Activated CD8-positive, alpha-beta memory T cell treated with anti-CD3 and anti-CD28 coated beads, Interleukin-2, amount 10 ng/mL, durations not matched to agents 7 days and 5 days (primary cell): ENCODE measurements around the gene PTGDS. TPM values are rescaled to one million over a fixed set of nuclear protein-coding genes. Genes with fewer than 3 reads are reported as not detected.
A peak's percentile ranks its signal among the peaks of the same experiment; 100 is the strongest.

Source experiments
- ATAC-seq: fragments of 150-1000 bp; cut with Tn5 transposase; one replicate; pipeline ENCODE4 v1.10.0; 2021; ENCODE audit warnings: moderate library complexity
- CTCF ChIA-PET: fragments of 350-600 bp; sonication (Branson Sonifier 250); formaldehyde crosslinking; loops from one replicate; lab custom pipeline; 2021; ENCODE audit warnings: antibody characterized with exemption; lab: Charles Lee
- DNase-seq: peaks from one replicate; pipeline ENCODE4 v3.0.0-alpha.2; 2020
- H3K27ac Mint-ChIP-seq: one replicate; pipeline ENCODE4 v1.8.0; 2021; ENCODE audit warnings: mild to moderate bottlenecking, mixed read lengths
- H3K27me3 Mint-ChIP-seq: one replicate; pipeline ENCODE4 v1.8.0; 2021; ENCODE audit warnings: mixed read lengths
- H3K36me3 Mint-ChIP-seq: one replicate; pipeline ENCODE4 v1.8.0; 2021; ENCODE audit warnings: mild to moderate bottlenecking, mixed read lengths
- H3K4me1 Mint-ChIP-seq: one replicate; pipeline ENCODE4 v1.8.0; 2021; ENCODE audit warnings: mixed read lengths
- H3K4me3 Mint-ChIP-seq: one replicate; pipeline ENCODE4 v1.8.0; 2021; ENCODE audit warnings: mild to moderate bottlenecking, moderate library complexity, mixed read lengths
- H3K9me3 Mint-ChIP-seq: one replicate; pipeline ENCODE4 v1.8.0; 2022; ENCODE audit warnings: low read depth, mixed read lengths
- total RNA-seq, 2 experiments: library from RNA; stranded (reverse); gene quantifications; one replicate each; pipeline ENCODE4 v1.2.3, GENCODE V29; 2021

PTGDS gene
- total RNA-seq, 2 experiments from 2014 or later = 1.2 to 3.2 TPM

DNA sequence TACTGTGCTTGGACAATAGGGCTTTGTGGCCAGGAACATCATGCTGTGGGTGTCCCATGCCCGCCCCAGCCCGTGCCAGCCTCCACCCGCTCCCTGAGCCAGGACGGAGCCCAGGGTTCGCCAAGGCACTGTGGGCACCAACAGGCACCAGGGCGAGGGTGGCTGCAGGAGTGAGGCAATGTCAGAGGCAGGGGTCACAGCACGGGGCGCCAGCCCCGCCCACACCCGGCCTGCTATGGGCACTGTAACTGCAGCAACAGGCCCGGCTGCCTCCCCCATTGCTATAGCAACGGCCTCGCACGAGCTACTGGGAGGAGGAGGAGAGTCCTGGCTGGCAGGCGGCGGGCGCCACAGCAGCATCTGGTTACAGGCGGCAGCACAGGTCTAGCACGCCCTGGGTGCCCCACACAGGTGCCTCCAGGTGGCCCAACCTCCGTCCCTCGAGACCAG, 48.2 kb downstream of the PTGDS start:
- Mint-ChIP-seq H3K9me3 (no peaks in the 10 kb centered on the region), H3K4me1 (peaks cover 39% of the 10 kb centered on the region), H3K36me3 (no peaks in the 10 kb centered on the region), H3K27me3 (peaks cover 3% of the 10 kb centered on the region), H3K4me3 (no peak overlapping the region), H3K27ac (no peak overlapping the region)
- CTCF ChIA-PET = interaction anchor here (0.8 to 11.9 kb wide), 8 partner anchors 10 to 81 kb away, joined by 3 to 234 read pairs (median 10); partner anchors contain the start of genes C8G, CLIC3, FBXW5 and NPDC1
- ATAC-seq (no peak), DNase-seq (no peak)

DNA sequence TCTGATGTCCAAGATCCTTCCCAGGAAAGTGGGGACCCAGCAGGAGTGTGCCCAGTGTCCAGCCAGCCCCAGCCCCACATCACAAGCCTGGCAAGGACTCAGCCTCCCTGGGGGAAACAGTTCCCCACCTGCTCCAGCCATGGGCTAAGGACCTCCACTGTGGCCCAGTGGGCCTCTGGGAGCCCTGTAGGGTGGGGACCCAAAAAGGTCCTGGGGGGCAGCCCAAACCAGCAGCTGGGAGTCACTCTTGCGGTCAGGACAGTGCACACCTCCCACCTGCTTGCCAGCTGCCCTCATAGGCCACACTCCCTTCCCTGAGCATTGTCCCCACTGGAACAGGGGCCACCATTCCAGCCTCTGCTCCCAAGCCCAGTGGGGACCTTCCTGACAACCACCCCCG, 49.1 kb downstream of the PTGDS start:
- H3K36me3 Mint-ChIP-seq = no peaks in the 10 kb centered on the region
- H3K27me3 Mint-ChIP-seq = peaks cover 3% of the 10 kb centered on the region
- no peak overlapping the region for H3K27ac Mint-ChIP-seq
- DNase-seq = no peak
- H3K4me1 Mint-ChIP-seq = peaks cover 45% of the 10 kb centered on the region
- CTCF ChIA-PET = interaction anchor here (1.5 to 11.9 kb wide), 6 partner anchors 10 to 81 kb away, joined by 3 to 234 read pairs (median 46); partner anchors contain the start of genes C8G, CLIC3, FBXW5 and NPDC1
- no peak overlapping the region for H3K4me3 Mint-ChIP-seq
- ATAC-seq = no peak
- no peaks in the 10 kb centered on the region for H3K9me3 Mint-ChIP-seq

DNA sequence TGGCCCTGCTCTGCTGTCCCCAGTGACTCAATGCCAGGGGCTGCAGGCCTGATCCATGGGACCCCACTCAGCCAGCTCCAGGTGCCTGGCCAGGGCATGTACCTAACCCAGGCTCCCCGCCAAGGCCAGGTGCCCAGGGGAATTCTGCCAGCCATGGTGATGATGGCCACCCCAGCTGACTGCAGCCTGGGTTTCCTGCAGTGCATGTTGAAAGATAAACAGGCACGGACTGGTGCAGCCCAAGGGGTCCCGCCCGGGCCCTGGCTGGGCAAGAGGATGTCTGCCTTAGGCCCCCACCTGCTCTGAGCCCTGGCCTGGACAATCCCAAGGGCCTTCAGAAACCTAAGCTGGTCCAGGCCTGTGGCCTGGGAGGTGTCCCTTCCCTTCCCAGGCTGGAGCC, 49.5 kb downstream of the PTGDS start:
- DNase-seq = no peak
- no peak for ATAC-seq
- peak overlapping the region; percentile 72 for H3K4me3 Mint-ChIP-seq
- no peaks in the 10 kb centered on the region for H3K36me3 Mint-ChIP-seq
- peaks cover 3% of the 10 kb centered on the region for H3K27me3 Mint-ChIP-seq
- H3K4me1 Mint-ChIP-seq = peaks cover 48% of the 10 kb centered on the region
- H3K27ac Mint-ChIP-seq = no peak overlapping the region
- CTCF ChIA-PET = interaction anchor here (1.5 to 11.9 kb wide), 6 partner anchors 9 to 82 kb away, joined by 3 to 234 read pairs (median 46); partner anchors contain the start of genes C8G, CLIC3, FBXW5 and NPDC1
- no peaks in the 10 kb centered on the region for H3K9me3 Mint-ChIP-seq

DNA sequence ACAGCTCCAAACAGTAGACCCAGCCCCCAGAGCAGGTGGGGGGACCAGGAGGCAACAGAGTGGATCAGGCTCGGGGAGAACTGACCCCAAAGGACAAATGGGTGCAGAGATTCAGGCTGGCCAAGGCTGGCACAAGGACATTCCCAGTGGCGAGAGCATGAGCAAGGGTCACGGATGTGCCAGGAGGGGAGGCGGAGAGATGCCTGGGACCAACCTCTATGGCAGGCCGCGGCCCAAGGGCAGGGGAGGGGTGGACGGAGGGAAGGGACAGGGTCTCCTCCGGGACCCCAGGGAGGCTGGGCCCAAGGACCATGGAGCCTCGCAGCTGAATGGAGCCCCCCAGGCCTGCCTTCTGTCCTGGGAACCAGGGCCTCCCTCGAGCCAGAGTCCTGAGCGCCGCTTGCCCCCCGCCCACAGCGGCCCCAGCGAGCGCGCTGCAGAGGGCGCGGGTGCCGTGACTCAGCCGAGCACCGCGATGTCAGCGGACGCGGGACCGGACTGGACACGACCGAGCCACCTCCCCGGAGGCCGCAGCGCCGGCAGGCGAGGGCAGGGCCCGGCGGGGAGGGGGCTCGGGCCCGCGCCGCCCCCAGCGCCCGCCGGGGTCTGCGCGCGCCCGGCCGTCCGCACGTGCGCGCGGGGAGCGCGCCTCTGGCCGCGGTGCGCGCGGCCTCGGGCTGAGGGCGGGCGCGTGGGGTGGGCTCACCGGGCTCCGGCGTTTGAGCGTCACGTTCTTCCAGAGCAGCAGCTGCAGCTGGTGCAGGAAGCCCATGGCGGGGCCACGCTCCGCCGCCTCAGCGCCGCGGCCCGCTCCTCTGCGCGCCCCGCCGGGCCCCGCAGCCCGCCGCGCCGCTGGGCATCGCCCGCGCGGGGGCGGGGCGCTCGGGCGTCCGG, 50.3 kb downstream of the PTGDS start, which contains the start of gene ABCA2:
Gene ABCA2, minus strand, starts transcription at position 869 of the 894 bp plus-strand sequence. Its CDS starts 97 bp downstream, at position 772.
- no peak for DNase-seq
- Mint-ChIP-seq H3K36me3 (no peaks in the 10 kb centered on the region), H3K27ac (peak within 1 kb of the TSS; percentile 90), H3K9me3 (no peaks in the 10 kb centered on the region), H3K4me3 (peak within 1 kb of the TSS; percentile 72), H3K27me3 (peaks cover 3% of the 10 kb centered on the region), H3K4me1 (peaks cover 52% of the 10 kb centered on the region)
- ATAC-seq = no peak
- CTCF ChIA-PET = interaction anchor here (1.2 to 11.9 kb wide), 18 partner anchors 8 to 242 kb away, joined by 4 to 234 read pairs (median 14); partner anchors contain the start of genes AJM1, C8G, CLIC3 and FBXW5

DNA sequence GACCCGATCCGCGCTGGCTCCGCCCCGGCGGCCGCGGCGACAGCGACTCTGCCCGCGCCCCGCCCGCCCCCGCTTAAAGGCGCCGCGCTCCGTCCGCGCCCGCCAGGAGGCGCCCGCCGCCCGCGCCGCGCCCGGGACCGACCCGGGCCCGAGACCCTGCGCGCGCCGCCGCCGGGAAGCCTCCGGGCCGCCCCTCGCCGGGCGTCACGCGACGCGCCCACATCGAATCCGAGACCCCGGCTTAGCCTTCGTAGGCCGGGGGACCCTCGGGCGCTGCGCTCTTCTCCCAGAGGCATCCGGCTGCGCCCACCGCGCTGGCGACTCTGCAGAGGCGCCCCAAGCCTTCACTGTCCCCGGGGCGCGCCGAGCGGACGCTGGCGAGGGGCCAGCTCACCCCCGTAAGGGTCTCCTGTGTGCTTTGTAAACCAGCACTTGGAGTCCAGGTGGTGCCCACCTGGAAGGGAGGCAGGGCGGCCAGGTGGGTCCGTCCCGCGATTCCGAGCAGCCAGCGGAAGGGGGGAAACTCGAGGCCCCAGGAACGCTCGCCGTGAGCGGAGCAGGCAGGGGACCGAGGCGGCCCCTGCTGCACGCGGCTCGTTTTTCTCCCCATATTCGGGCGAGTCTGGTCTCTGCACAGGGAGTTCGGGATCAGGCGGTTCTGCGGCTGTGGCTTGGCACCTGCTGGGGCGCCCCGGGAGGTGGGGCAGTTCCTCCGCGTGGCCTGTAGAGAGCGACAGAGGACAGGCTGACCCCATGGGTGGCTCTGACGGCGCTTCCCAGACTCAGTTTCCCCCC, 51.2 kb downstream of the PTGDS start:
- H3K27me3 Mint-ChIP-seq = peaks cover 3% of the 10 kb centered on the region
- ATAC-seq (peak; percentile 74), DNase-seq (peak; percentile 80)
- no peaks in the 10 kb centered on the region for H3K36me3 Mint-ChIP-seq
- no peaks in the 10 kb centered on the region for H3K9me3 Mint-ChIP-seq
- CTCF ChIA-PET = interaction anchor here (0.9 to 11.9 kb wide), 43 partner anchors 8 to 300 kb away, joined by 3 to 234 read pairs (median 7); partner anchors contain the start of genes AJM1, C8G, CLIC3 and FBXW5
- peaks cover 57% of the 10 kb centered on the region for H3K4me1 Mint-ChIP-seq
- H3K27ac Mint-ChIP-seq = peak overlapping the region; percentile 90
- H3K4me3 Mint-ChIP-seq = peak overlapping the region; percentile 65

DNA sequence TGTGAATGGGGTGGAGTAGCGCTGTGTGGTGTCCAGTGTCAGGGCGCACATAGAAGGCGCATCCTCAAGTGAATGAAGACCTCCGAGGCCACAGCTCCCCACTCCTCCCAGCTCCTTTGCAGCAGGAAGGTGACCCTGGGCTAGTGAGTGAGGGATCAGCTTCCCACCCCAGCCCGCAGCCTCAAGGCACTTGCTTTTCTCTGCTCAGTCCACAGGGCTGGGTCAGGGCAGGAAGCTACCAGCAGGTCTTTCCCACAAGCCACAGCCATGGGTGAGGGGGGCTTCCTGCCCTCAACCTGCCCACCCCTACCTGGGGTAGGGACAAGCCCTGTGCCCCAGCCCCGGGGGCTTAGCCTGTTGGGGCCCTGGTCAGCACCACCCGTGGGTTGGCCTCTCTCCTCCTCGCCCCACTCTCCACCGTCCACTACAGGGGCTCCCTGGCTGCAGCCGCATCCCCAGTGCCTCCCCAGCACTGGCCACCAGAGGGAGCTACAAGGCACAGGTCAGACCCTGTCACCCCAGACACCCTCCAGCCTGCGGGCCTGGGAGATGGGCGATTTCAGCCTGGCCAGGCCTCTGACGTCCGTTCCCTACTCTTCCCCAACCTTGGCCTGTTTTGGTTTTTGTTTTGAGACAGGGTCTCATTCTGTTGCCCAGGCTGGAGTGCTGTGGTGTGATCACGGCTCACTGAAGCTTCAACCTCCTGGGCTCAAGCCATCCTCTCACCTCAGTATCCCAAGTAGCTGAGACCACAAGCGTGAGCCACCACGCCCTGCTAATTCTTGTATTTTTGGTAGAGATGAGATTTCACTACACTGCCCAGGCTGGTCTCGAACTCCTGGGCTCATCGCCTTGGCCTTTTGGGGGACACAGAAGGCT, 52.0 kb downstream of the PTGDS start:
- ATAC-seq (peak; percentile 53), DNase-seq (peak; percentile 85)
- H3K27me3 Mint-ChIP-seq = peaks cover 3% of the 10 kb centered on the region
- H3K36me3 Mint-ChIP-seq = no peaks in the 10 kb centered on the region
- peak overlapping the region; percentile 65 for H3K4me3 Mint-ChIP-seq
- peak overlapping the region; percentile 90 for H3K27ac Mint-ChIP-seq
- H3K9me3 Mint-ChIP-seq = no peaks in the 10 kb centered on the region
- H3K4me1 Mint-ChIP-seq = peaks cover 55% of the 10 kb centered on the region
- CTCF ChIA-PET = interaction anchor here (0.7 to 11.9 kb wide), 51 partner anchors 7 to 490 kb away, joined by 3 to 234 read pairs (median 6); partner anchors contain the start of genes AJM1, C8G, CLIC3 and FBXW5

DNA sequence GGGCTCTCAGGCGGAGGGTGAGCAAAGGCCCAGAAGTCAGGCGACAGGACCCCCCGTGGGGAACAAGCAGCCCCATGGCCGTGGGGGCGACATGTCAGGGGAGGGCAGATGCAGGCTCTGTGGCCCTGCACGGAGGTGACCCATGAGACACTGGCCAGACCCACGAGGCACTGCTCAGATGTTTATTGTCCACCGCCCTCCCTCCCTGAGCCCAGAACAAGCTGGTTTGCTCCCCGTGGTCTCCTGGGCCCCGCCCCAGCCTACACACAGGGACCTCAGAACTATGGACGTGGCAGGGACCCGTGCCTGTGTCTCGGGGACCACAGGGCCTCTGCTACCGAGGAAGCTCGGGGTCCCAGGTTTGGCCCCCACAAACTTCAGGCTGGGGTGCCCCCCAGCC, 52.7 kb downstream of the PTGDS start:
- CTCF ChIA-PET = interaction anchor here (0.7 to 11.9 kb wide), 45 partner anchors 9 to 490 kb away, joined by 3 to 234 read pairs (median 7); partner anchors contain the start of genes AJM1, C8G, CLIC3 and FBXW5

DNA sequence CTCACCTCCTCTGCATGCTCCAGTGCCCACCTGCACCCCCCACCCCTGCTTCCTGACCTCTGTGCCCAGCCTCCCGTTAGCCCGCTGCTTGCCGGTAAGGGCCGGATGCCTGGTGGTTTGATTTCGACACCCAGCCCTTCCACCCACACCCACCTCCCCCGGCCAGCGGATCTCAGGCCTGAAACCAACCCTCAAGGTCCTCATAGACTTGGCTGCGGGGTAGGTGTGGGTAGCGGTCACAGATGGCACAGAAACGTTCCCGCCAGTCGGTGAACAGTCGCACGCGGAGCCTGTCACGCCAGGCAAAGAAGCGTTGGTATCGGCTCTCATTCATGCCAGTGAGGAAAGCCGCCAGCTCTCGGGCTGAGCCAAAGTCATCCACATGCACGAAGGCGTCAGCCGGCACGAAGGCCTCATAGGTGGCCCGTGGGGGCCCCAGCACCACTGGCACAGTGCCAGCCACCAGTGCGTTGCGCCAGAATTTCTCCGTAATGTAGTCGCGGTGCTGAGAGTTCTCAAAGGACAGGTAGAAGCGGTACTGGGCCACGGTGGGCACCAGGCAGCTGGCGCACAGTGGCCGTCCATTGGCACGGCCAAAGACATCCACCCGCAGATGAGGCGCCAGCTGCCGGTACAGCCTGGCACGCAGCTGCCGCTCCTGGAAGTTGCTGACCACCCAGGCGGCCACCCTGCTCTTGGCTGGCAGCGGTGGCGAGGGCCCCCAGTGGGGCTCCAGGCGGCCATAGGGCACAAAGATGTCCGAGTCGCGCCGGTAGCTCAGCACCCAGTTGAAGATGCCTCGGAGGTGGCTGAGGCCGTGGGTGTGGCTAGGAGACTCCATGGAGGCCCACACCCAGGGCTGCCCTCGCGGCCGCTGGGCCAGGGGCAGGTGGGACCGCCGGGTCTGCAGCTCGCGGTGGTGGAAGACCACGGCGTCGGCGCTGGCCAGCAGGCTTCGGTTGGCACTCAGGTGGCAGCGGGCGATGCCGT, 53.5 kb downstream of the PTGDS start:
- peaks cover 60% of the 10 kb centered on the region for H3K4me1 Mint-ChIP-seq
- ATAC-seq (no peak), DNase-seq (peak; percentile 73)
- H3K27ac Mint-ChIP-seq = peak overlapping the region; percentile 70
- H3K4me3 Mint-ChIP-seq = peak overlapping the region; percentile 56
- H3K36me3 Mint-ChIP-seq = no peaks in the 10 kb centered on the region
- H3K9me3 Mint-ChIP-seq = no peaks in the 10 kb centered on the region
- H3K27me3 Mint-ChIP-seq = peaks cover 3% of the 10 kb centered on the region
- CTCF ChIA-PET = interaction anchor here (0.7 to 11.9 kb wide), 17 partner anchors 11 to 243 kb away, joined by 3 to 234 read pairs (median 14); partner anchors contain the start of genes AJM1, C8G, CLIC3 and FBXW5

More for the DNA sequence above, 52.7 kb downstream of the PTGDS start:
- Mint-ChIP-seq H3K27me3 (peaks cover 3% of the 10 kb centered on the region), H3K36me3 (no peaks in the 10 kb centered on the region), H3K4me1 (peaks cover 59% of the 10 kb centered on the region), H3K27ac (peak overlapping the region; percentile 90), H3K9me3 (no peaks in the 10 kb centered on the region), H3K4me3 (peak overlapping the region; percentile 65)
- DNase-seq (no peak), ATAC-seq (no peak)

Other genes starting within 250 kb of the PTGDS start
- under 1 TPM in 1 of 2 experiments, not detected in 1; 0.68 TPM for gene LCN10, start 234.6 kb upstream of the PTGDS start, total RNA-seq
- gene LCN6, start 229.0 kb upstream of the PTGDS start, total RNA-seq = not detected
- not detected for gene LCN8, start 219.3 kb upstream of the PTGDS start, total RNA-seq
- not detected for gene LCN15, start 213.0 kb upstream of the PTGDS start, total RNA-seq
- gene TMEM141, start 186.2 kb upstream of the PTGDS start, total RNA-seq = 10 to 100 TPM; 31.7 to 32.8 TPM
- under 1 TPM; 0.26 to 0.91 TPM for gene CCDC183, start 181.2 kb upstream of the PTGDS start, total RNA-seq
- gene RABL6, start 169.6 kb upstream of the PTGDS start, total RNA-seq = 100 to 1,000 TPM; 113 to 123 TPM
- 1 to 10 TPM; 3.9 to 4.4 TPM for gene AJM1, start 135.0 kb upstream of the PTGDS start, total RNA-seq
- 100 to 1,000 TPM in 1 of 2 experiments, 10 to 100 TPM in 1; 96.8 to 116 TPM for gene PHPT1, start 128.1 kb upstream of the PTGDS start, total RNA-seq
- gene MAMDC4, start 125.2 kb upstream of the PTGDS start, total RNA-seq = 10 to 100 TPM; 13.4 to 15.5 TPM
- gene EDF1, start 111.2 kb upstream of the PTGDS start, total RNA-seq = 100 to 1,000 TPM; 283 to 360 TPM
- 10 to 100 TPM; 58.4 to 67.6 TPM for gene TRAF2, start 91.0 kb upstream of the PTGDS start, total RNA-seq
- gene FBXW5, start 32.8 kb upstream of the PTGDS start, total RNA-seq = 100 to 1,000 TPM; 106 to 107 TPM
- gene C8G, start 32.3 kb upstream of the PTGDS start, total RNA-seq = 1 to 10 TPM in 1 of 2 experiments, not detected in 1; 1.7 TPM
- gene LCN12, start 25.2 kb upstream of the PTGDS start, total RNA-seq = 1 to 10 TPM in 1 of 2 experiments, under 1 TPM in 1; 0.68 to 1.2 TPM
- under 1 TPM in 1 of 2 experiments, not detected in 1; 0.09 TPM for gene LCNL1, start 5.5 kb downstream of the PTGDS start, total RNA-seq
- 10 to 100 TPM; 68.6 to 94.8 TPM for gene PAXX, start 14.9 kb downstream of the PTGDS start, total RNA-seq
- 1 to 10 TPM; 3.8 to 7.8 TPM for gene CLIC3, start 19.1 kb downstream of the PTGDS start, total RNA-seq
- gene ABCA2, start 50.7 kb downstream of the PTGDS start, total RNA-seq = 10 to 100 TPM; 30.0 to 73.6 TPM
- gene FUT7, start 54.6 kb downstream of the PTGDS start, total RNA-seq = 1 to 10 TPM in 1 of 2 experiments, under 1 TPM in 1; 0.68 to 2.8 TPM
- 10 to 100 TPM; 30.4 to 55.6 TPM for gene NPDC1, start 68.7 kb downstream of the PTGDS start, total RNA-seq
- gene ENTPD2, start 76.6 kb downstream of the PTGDS start, total RNA-seq = not detected
- 10 to 100 TPM; 31.9 to 40.1 TPM for gene SAPCD2, start 93.1 kb downstream of the PTGDS start, total RNA-seq
- 10 to 100 TPM; 32.6 to 35.3 TPM for gene UAP1L1, start 100.0 kb downstream of the PTGDS start, total RNA-seq
- gene MAN1B1, start 109.5 kb downstream of the PTGDS start, total RNA-seq = 10 to 100 TPM; 43.8 to 60.6 TPM
- 100 to 1,000 TPM; 271 to 321 TPM for gene DPP7, start 137.2 kb downstream of the PTGDS start, total RNA-seq
- gene GRIN1, start 161.7 kb downstream of the PTGDS start, total RNA-seq = not detected
- under 1 TPM in 1 of 2 experiments, not detected in 1; 0.30 TPM for gene LRRC26, start 192.5 kb downstream of the PTGDS start, total RNA-seq
- gene TMEM210, start 194.6 kb downstream of the PTGDS start, total RNA-seq = not detected
- gene ANAPC2, start 211.1 kb downstream of the PTGDS start, total RNA-seq = 10 to 100 TPM; 59.8 to 69.7 TPM
- gene SSNA1, start 211.2 kb downstream of the PTGDS start, total RNA-seq = 10 to 100 TPM; 80.2 to 91.3 TPM
- gene TPRN, start 223.2 kb downstream of the PTGDS start, total RNA-seq = 10 to 100 TPM; 11.1 to 13.3 TPM
- gene TMEM203, start 228.1 kb downstream of the PTGDS start, total RNA-seq = 10 to 100 TPM; 32.2 to 36.9 TPM
- 10 to 100 TPM; 50.1 to 50.6 TPM for gene NDOR1, start 228.2 kb downstream of the PTGDS start, total RNA-seq
- gene RNF208, start 244.7 kb downstream of the PTGDS start, total RNA-seq = 1 to 10 TPM; 2.9 to 3.0 TPM
- gene CYSRT1, start 247.7 kb downstream of the PTGDS start, total RNA-seq = under 1 TPM; 0.53 to 0.89 TPM
- not detected for gene RNF224, start 250.0 kb downstream of the PTGDS start, total RNA-seq